ENCODE measurements around the gene DYNLL1. TPM values are rescaled to one million over a fixed set of nuclear protein-coding genes. Genes with fewer than 3 reads are reported as not detected.

DYNLL1 gene
- total RNA-seq, 1 experiment from 2014 or later: 340 TPM

- no TSS peak for BruUV-seq (replicated peaks)
- CTCF ChIA-PET: no interaction called here
- POLR2A ChIA-PET (ENCODE audit: unreplicated experiment): no interaction called here
These were observed 36.9 kb downstream of the DYNLL1 start for GRCh38 chr12:120532701-120533238.

GRCh38 chr12:120534203-120534702 lies 38.3 kb downstream of the DYNLL1 start, which contains the start of gene RNF10:
TSS of gene RNF10 (plus strand) at chr12:120534356. CDS start at chr12:120534812, 456 bp downstream.
- H3K9me2 ChIP-seq (ENCODE audit: insufficient read depth): no peaks in the 10 kb centered on the region
- peak within 1 kb of the TSS; percentile 97 for H3K4me3 ChIP-seq
- peak within 1 kb of the TSS; percentile 92 for H3K4me2 ChIP-seq
- peak within 1 kb of the TSS; percentile 79 for H2AFZ ChIP-seq
- ChIA-PET CTCF (no interaction called here), POLR2A (ENCODE audit: unreplicated experiment) (interaction anchor here (1.1 kb wide), 1 partner anchor 333 kb away, joined by 17 read pairs; no protein-coding TSS in a partner anchor)
- peaks cover 40% of the 10 kb centered on the region for H3F3A ChIP-seq (ENCODE audit: insufficient read depth, low read depth)
- BruUV-seq (replicated peaks): no TSS peak
- H4K20me1 ChIP-seq (ENCODE audit: insufficient read depth): peaks cover 42% of the 10 kb centered on the region
- H3K9me3 ChIP-seq (ENCODE audit: insufficient read depth, low read depth): no peaks in the 10 kb centered on the region
- peaks cover 55% of the 10 kb centered on the region for H3K4me1 ChIP-seq (replicated peaks; ENCODE audit: insufficient read depth)
- H3K27me3 ChIP-seq (ENCODE audit: insufficient read depth, low read depth): no peaks in the 10 kb centered on the region
- peaks cover 22% of the 10 kb centered on the region; the same call in 1 of the 2 replicates for H3K36me3 ChIP-seq (ENCODE audit: low read depth)
- DNase-seq: peak; percentile 64 to 67
- intact Hi-C loops (cut with micrococcal nuclease; ENCODE audit: unreplicated experiment): loop anchor here (1.0 kb wide), 1 partner anchor 60 kb away; no protein-coding TSS in a partner anchor
- peak within 1 kb of the TSS; percentile 60 for H3K27ac ChIP-seq
- peaks cover 51% of the 10 kb centered on the region for H3K79me2 ChIP-seq (ENCODE audit: low read depth)
- TF ChIP-seq EZH2 (IDR thresholded peaks at IDR 0.05; ENCODE audit: low read depth) (no peak), CTCF (conservative IDR thresholded peaks at IDR 0.05) (no peak)

More at GRCh38 chr12:120532701-120533238, 36.9 kb downstream of the DYNLL1 start:
- DNase-seq: no peak
- H3K4me2 ChIP-seq: no peak overlapping the region
- no peaks in the 10 kb centered on the region for H3K27me3 ChIP-seq (ENCODE audit: insufficient read depth, low read depth)
- H3K4me3 ChIP-seq: no peak overlapping the region
- peaks cover 32% of the 10 kb centered on the region for H3F3A ChIP-seq (ENCODE audit: insufficient read depth, low read depth)
- no peak overlapping the region for H3K27ac ChIP-seq
- H3K36me3 ChIP-seq (ENCODE audit: low read depth): peaks cover 19% of the 10 kb centered on the region; the same call in 1 of the 2 replicates
- no peak for TF ChIP-seq EZH2 (IDR thresholded peaks at IDR 0.05; ENCODE audit: low read depth)
- no peak for TF ChIP-seq CTCF (conservative IDR thresholded peaks at IDR 0.05)
- peaks cover 42% of the 10 kb centered on the region for H3K79me2 ChIP-seq (ENCODE audit: low read depth)
- intact Hi-C loops (cut with micrococcal nuclease; ENCODE audit: unreplicated experiment): no loop called here
- no peaks in the 10 kb centered on the region for H3K9me3 ChIP-seq (ENCODE audit: insufficient read depth, low read depth)
- H3K4me1 ChIP-seq (replicated peaks; ENCODE audit: insufficient read depth): peaks cover 40% of the 10 kb centered on the region
- H4K20me1 ChIP-seq (ENCODE audit: insufficient read depth): peaks cover 28% of the 10 kb centered on the region
- H2AFZ ChIP-seq: no peak overlapping the region
- H3K9me2 ChIP-seq (ENCODE audit: insufficient read depth): no peaks in the 10 kb centered on the region

- ChIA-PET CTCF (no interaction called here), POLR2A (ENCODE audit: unreplicated experiment) (interaction anchor here (0.5 to 1.1 kb wide), 4 partner anchors 40 to 334 kb away, joined by 3 to 17 read pairs (median 10); partner anchors contain the start of gene POP5)
- H3K27me3 ChIP-seq (ENCODE audit: insufficient read depth, low read depth): no peaks in the 10 kb centered on the region
- TF ChIP-seq CTCF (conservative IDR thresholded peaks at IDR 0.05) (no peak), EZH2 (IDR thresholded peaks at IDR 0.05; ENCODE audit: low read depth) (no peak)
- peak; percentile 42 to 73 for DNase-seq
- no peaks in the 10 kb centered on the region for H3K9me3 ChIP-seq (ENCODE audit: insufficient read depth, low read depth)
- peaks cover 22% of the 10 kb centered on the region; the same call in 1 of the 2 replicates for H3K36me3 ChIP-seq (ENCODE audit: low read depth)
- H3K79me2 ChIP-seq (ENCODE audit: low read depth): peaks cover 58% of the 10 kb centered on the region
- TSS peak; percentile 35 for BruUV-seq (replicated peaks)
- peak overlapping the region; percentile 97 for H3K4me3 ChIP-seq
- intact Hi-C loops (cut with micrococcal nuclease; ENCODE audit: unreplicated experiment): loop anchor here (1.0 kb wide), 1 partner anchor 61 kb away; no protein-coding TSS in a partner anchor
- peaks cover 34% of the 10 kb centered on the region for H3F3A ChIP-seq (ENCODE audit: insufficient read depth, low read depth)
- peaks cover 53% of the 10 kb centered on the region for H3K4me1 ChIP-seq (replicated peaks; ENCODE audit: insufficient read depth)
- H3K27ac ChIP-seq: peak overlapping the region; percentile 60
- H3K9me2 ChIP-seq (ENCODE audit: insufficient read depth): no peaks in the 10 kb centered on the region
- peak overlapping the region; percentile 92 for H3K4me2 ChIP-seq
- peak overlapping the region; percentile 79 for H2AFZ ChIP-seq
- peaks cover 47% of the 10 kb centered on the region for H4K20me1 ChIP-seq (ENCODE audit: insufficient read depth)
These were observed 39.1 kb downstream of the DYNLL1 start for GRCh38 chr12:120534703-120535655.

All from PC-9 (cell line).